LNCaP clone FGC (cell line): ENCODE data around the gene FEZF1.

Experiments used
- DNase-seq: peaks from one replicate; pipeline ENCODE4 v3.0.0-alpha.2; 2011; ENCODE audit warnings: low read depth
- H3K4me3 ChIP-seq: 2 replicates; pipeline ENCODE4 v1.5.1; 2011; ENCODE audit warnings: mild to moderate bottlenecking, low read depth, low read length, control low read depth
- CTCF ChIP-seq: IDR thresholded peaks from 2 replicates; pipeline ENCODE4 v1.5.1; 2012; ENCODE audit warnings: mild to moderate bottlenecking; ENCODE audit not compliant: control insufficient read depth, insufficient read depth; ENCODE audit errors: extremely low read depth

FEZF1 gene

GRCh38 chr7:122304319-122304975 is at the start of gene FEZF1:
Gene FEZF1 (minus strand): TSS chr7:122304750. CDS start chr7:122304437, 313 bp downstream.
- TF ChIP-seq CTCF: no peak
- H3K4me3 ChIP-seq: peak within 1 kb of the TSS; percentile 39
- DNase-seq: peak; percentile 80

DNA sequence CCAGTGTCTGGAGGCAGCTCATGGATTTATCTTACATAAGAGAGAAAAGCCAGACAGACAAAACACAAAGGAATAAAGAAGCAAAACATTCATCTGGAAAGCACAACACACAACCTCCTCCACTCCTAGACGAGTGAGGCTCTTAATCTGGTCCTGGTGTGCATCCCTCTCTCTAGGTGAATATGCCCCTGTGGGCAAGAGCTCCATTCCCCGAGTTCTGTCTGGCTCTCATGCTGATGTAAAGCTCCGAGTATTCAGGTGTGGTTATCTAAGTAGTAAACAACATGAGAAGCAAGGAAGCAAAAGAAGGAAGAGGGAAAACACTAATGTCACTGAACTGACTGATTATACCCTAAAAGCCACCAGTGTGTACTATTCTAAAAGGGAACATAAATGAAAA is 47.9 kb upstream of the FEZF1 start:
- no peak for TF ChIP-seq CTCF
- no peak for DNase-seq

DNA sequence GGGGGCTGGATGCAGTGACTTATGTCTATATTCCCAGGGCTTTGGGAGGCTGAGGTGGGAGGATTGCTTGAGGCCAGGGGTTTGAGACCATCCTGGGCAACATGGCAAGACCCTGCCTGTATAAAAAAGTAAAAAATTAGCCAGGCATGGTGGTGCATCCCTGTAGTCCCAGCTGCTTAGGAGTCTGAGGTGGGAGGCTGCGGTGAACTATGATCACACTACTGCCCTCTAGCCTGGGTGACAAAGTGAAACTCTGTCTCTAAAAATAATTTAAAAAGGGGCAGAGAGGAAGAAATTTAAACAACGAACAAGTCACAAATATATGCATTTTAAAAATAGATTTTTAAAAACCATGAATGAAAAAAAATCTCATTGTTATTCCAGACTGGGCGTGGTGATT is 46.2 kb upstream of the FEZF1 start:
- no peak for DNase-seq
- TF ChIP-seq CTCF: no peak
- H3K4me3 ChIP-seq: no peak overlapping the region

More for the DNA sequence above, 47.9 kb upstream of the FEZF1 start:
- no peak overlapping the region for H3K4me3 ChIP-seq

DNA sequence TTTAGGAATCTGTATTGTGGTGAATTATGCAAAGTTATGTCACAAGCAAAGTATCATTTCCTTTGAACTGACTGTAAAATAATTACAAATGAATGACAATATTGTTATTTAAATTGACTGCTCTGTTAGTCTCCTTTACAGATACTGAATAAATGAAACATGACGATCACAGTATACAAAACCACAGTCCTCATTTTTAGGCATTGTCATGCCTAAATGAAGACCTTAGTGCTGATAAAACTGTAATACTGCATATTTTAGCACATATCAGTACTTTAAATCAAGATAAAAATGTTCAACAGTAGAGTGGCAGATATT is 39.7 kb upstream of the FEZF1 start:
- no peak for DNase-seq
- no peak overlapping the region for H3K4me3 ChIP-seq
- TF ChIP-seq CTCF: no peak

DNA sequence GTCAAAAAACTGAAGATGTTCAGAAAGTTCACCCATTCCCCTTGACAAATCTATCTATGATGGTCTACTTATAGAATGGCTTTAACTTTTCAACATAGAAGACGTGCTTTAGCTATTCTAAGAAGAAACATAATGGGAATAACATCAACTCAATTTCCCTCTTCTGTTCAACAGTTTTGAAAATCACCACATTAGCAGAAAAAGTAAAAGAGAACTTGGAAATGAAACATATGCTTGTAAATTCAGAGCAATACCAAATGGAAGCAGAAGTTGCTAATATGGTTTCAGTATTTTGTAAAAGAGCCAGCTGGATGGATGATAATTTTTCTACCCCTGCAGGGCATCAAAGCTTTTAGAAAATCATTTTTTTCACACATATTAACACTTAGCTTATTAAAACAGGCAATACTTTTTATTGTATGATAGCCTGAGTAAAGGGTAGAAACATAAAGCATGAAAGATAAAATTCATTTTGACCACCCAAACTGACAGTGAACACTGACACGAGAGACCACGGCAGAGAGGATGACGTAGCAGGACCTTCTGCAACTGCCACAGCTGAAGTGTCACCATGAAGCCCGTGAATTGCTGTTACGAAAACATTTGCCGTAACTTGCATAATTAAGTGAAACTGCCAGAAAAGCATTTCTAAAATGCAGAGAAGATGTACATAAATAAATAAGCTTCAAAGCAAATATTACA is 39.2 kb upstream of the FEZF1 start:
- H3K4me3 ChIP-seq: no peak overlapping the region
- no peak for DNase-seq
- TF ChIP-seq CTCF: no peak

- no peak overlapping the region for H3K4me3 ChIP-seq
- no peak for TF ChIP-seq CTCF
- no peak for DNase-seq
These were observed 35.9 kb upstream of the FEZF1 start for GRCh38 chr7:122340427-122340826.
